Upper lobe of left lung (tissue), 6 donors: ENCODE results near the gene CD8A. TPM values are rescaled to one million over a fixed set of nuclear protein-coding genes. Genes with fewer than 3 reads are reported as not detected.

Source experiments
- ATAC-seq, 2 donors: fragments of 200-7000 bp; cut with Tn5 transposase; one replicate each; pipeline ENCODE4 v1.9.1; 2022; ENCODE audit warnings: mild to moderate bottlenecking in 2 of 2, moderate library complexity in 2 of 2; ENCODE audit not compliant: low FRiP score in 2 of 2
- DNase-seq, 2 donors: peaks; one replicate each; pipeline ENCODE4 v3.0.0-alpha.2; 2019 to 2020
- H3K27ac ChIP-seq, 4 donors: fragments of 200-600 bp; sonication (generic); one replicate each; pipeline ENCODE4 v1.5.1; 2016 to 2019
- H3K27me3 ChIP-seq, 4 donors: fragments of 200-600 bp; sonication (generic); one replicate each; pipeline ENCODE4 v1.5.1; 2017 to 2019
- H3K36me3 ChIP-seq, 4 donors: fragments of 200-600 bp; sonication (generic); one replicate each; pipeline ENCODE4 v1.5.1; 2016 to 2019
- H3K4me1 ChIP-seq, 4 donors: fragments of 200-600 bp; sonication (generic); one replicate each; pipeline ENCODE4 v1.5.1; 2018 to 2019
- H3K4me3 ChIP-seq, 4 donors: fragments of 200-600 bp; sonication (generic); one replicate each; pipeline ENCODE4 v1.5.1; 2017 to 2019; ENCODE audit warnings: mild to moderate bottlenecking in 2 of 4, moderate library complexity in 1 of 4
- H3K9me3 ChIP-seq, 4 donors: fragments of 200-600 bp; sonication (generic); one replicate each; pipeline ENCODE4 v1.5.1; 2018 to 2019
- CTCF ChIP-seq, 6 experiments: fragments of 450-650 bp in 4 of 6; fragments of 200-600 bp in 2 of 6; sonication (generic) in 2 of 6; IDR thresholded peaks; one replicate each; pipeline ENCODE4 v1.5.1; 2016 to 2019; ENCODE audit warnings: antibody characterized with exemption in 6 of 6
- EP300 ChIP-seq, 4 donors: sonication (generic); formaldehyde crosslinking; IDR thresholded peaks; one replicate each; pipeline ENCODE4 v1.5.1; 2017; ENCODE audit warnings: antibody characterized with exemption in 4 of 4, control low read depth in 2 of 4
- POLR2A ChIP-seq, 4 donors: fragments of 450-650 bp; IDR thresholded peaks; one replicate each; pipeline ENCODE4 v1.5.1; 2016 to 2017; ENCODE audit warnings: antibody characterized with exemption in 4 of 4, mild to moderate bottlenecking in 2 of 4
- POLR2AphosphoS5 ChIP-seq, 2 donors: sonication (generic); formaldehyde crosslinking; IDR thresholded peaks; one replicate each; pipeline ENCODE4 v1.5.1; 2017; ENCODE audit warnings: antibody characterized with exemption in 2 of 2
- WGBS, 2 donors: methylation state at CpG; one replicate each; pipeline ENCODE4 v1.1.5; 2017 to 2018; 5-methylcytosine and 5-hydroxymethylcytosine counted together
- total RNA-seq, 6 donors: library from RNA; depleted of rRNA in 4 of 6; stranded (reverse); fragments of >200 nt in 4 of 6; gene quantifications; one replicate each; pipeline versions ENCODE4 v1.1.0 to v1.2.1, GENCODE V29; 2016 to 2021
- donor health status: DM: no; HTN: no; CAD: no; lungs with moderate emphysema.
- donor health status: DM: no; HTN: yes; CAD: no; lungs with severe emphysema.

The CD8A gene
- total RNA-seq, 6 donors from 2014 or later = 4.1 to 5.6 (median 4.7) TPM

- H3K4me3 ChIP-seq = no peak overlapping the region
- peaks cover 22 to 69% (median 35%) of the 10 kb centered on the region in 4 donors for H3K36me3 ChIP-seq
- no peaks in the 10 kb centered on the region for H3K9me3 ChIP-seq
- no peak for DNase-seq
- ATAC-seq = no peak
- H3K27me3 ChIP-seq = no peaks in the 10 kb centered on the region
- H3K27ac ChIP-seq = no peak overlapping the region
- H3K4me1 ChIP-seq = peaks cover 0 to 5% (median 0%) of the 10 kb centered on the region in 4 donors
- TF ChIP-seq CTCF (IDR thresholded peaks at IDR 0.05) = no peak
- no peak for TF ChIP-seq POLR2A (IDR thresholded peaks at IDR 0.05)
- TF ChIP-seq POLR2AphosphoS5 (IDR thresholded peaks at IDR 0.05) = no peak
- TF ChIP-seq EP300 (IDR thresholded peaks at IDR 0.05) = no peak
- WGBS, 2 donors = 83 to 89% methylated on average over 5 of the region's 5 CpGs
Observed at GRCh38 chr2:86772611-86773010, 18.1 kb downstream of the CD8A start.

GRCh38 chr2:86770816-86771301 is 19.9 kb downstream of the CD8A start:
- TF ChIP-seq CTCF (IDR thresholded peaks at IDR 0.05) (no peak), EP300 (IDR thresholded peaks at IDR 0.05) (no peak), POLR2A (IDR thresholded peaks at IDR 0.05) (no peak), POLR2AphosphoS5 (IDR thresholded peaks at IDR 0.05) (no peak)
- WGBS, 2 donors = 84 to 95% methylated on average over 6 of the region's 6 CpGs

DNA sequence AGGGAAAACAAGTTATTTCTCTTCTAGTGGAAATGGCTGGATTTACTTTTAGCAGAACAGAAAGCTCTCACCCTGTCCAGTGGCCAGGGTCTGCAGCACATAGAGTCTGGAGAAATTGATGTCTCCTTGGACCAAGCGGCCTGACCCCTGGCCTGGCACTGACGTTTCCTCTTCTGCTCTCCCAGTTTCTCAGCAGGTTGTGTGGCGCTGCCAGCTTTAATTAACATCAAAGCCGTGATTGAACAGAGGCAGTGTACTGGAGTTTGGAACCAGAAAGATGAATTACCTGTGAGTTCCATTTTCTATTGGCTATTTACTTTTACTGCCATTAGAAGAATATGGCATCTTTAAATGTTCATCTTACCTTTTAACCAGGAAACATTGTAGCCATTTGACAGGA is 20.9 kb downstream of the CD8A start:
- ATAC-seq (no peak), DNase-seq (no peak)
- H3K4me3 ChIP-seq = no peak overlapping the region
- no peaks in the 10 kb centered on the region for H3K9me3 ChIP-seq
- H3K4me1 ChIP-seq = peaks cover 0 to 5% (median 0%) of the 10 kb centered on the region in 4 donors
- no peak for TF ChIP-seq CTCF (IDR thresholded peaks at IDR 0.05)
- no peak for TF ChIP-seq POLR2A (IDR thresholded peaks at IDR 0.05)
- no peak for TF ChIP-seq POLR2AphosphoS5 (IDR thresholded peaks at IDR 0.05)
- TF ChIP-seq EP300 (IDR thresholded peaks at IDR 0.05) = no peak
- H3K27ac ChIP-seq = no peak overlapping the region
- H3K36me3 ChIP-seq = peaks cover 23 to 65% (median 35%) of the 10 kb centered on the region in 4 donors
- H3K27me3 ChIP-seq = no peaks in the 10 kb centered on the region
- 89% methylated on average over 4 of the region's 4 CpGs for WGBS, 2 donors

More at GRCh38 chr2:86770816-86771301, 19.9 kb downstream of the CD8A start:
- Histone ChIP-seq H3K4me1 (peaks cover 0 to 5% (median 0%) of the 10 kb centered on the region in 4 donors), H3K36me3 (peaks cover 25 to 73% (median 38%) of the 10 kb centered on the region in 4 donors), H3K27ac (no peak overlapping the region), H3K9me3 (no peaks in the 10 kb centered on the region), H3K4me3 (no peak overlapping the region), H3K27me3 (no peaks in the 10 kb centered on the region)
- no peak for DNase-seq
- ATAC-seq = no peak

DNA sequence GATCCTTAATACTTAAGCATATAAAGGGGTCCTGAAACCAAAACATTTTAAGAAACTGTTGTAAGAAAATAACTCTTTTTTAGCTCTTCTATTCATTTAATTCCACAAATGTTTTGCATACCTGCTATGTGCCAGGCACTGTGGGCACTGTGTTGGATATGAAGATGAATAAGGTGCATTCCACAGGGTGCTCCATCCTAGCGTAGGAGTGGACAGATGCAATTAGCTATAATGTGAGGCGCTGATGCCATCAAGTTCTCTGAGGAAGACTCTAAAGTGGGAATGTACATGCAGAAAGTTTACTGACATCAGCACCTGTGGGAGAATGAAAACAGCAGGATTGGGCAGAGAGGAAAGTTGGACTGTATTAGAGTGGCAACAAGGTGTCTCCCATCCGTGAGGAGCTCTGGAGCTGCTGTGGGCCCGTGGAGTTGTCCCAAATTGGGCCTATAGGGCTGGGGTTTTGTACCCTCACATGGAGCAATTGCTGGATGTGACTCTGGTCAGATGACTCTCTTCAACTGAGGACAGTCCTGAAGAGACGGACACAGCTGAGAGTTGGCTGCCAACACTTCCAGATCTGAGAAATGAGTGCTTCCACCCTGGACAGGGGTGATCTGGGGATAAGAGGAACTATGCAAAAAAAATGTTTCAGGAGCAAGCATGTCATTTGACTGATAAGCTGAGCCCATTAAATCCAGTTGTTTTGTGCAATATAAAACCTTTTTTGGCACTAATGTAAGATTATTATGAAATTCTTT is 22.3 kb downstream of the CD8A start:
- Histone ChIP-seq H3K27me3 (no peaks in the 10 kb centered on the region), H3K36me3 (peaks cover 18 to 51% (median 30%) of the 10 kb centered on the region in 4 donors), H3K4me1 (peaks cover 0 to 5% (median 0%) of the 10 kb centered on the region in 4 donors), H3K4me3 (no peak overlapping the region), H3K9me3 (no peaks in the 10 kb centered on the region), H3K27ac (no peak overlapping the region)
- TF ChIP-seq CTCF (IDR thresholded peaks at IDR 0.05) (no peak), POLR2AphosphoS5 (IDR thresholded peaks at IDR 0.05) (peak in 1 of 2 donors; percentile 63), POLR2A (IDR thresholded peaks at IDR 0.05) (no peak), EP300 (IDR thresholded peaks at IDR 0.05) (no peak)
- ATAC-seq (peak in 1 of 2 donors; percentile 29), DNase-seq (no peak)
- 73 to 79% methylated on average over 5 of the region's 5 CpGs for WGBS, 2 donors
